ENCODE data around the gene CUEDC1.

The CUEDC1 gene

GRCh38 chr17:57955183-57955931 is at the start of gene CUEDC1:
Gene CUEDC1 (minus strand): TSS chr17:57955412. CDS start chr17:57885564, 69,848 bp downstream.
- DNase-seq = peak; percentile 87

GRCh38 chr17:58004060-58004459 is 48.8 kb upstream of the CUEDC1 start:
- no peak for DNase-seq

- no peak for DNase-seq
These were observed 47.8 kb upstream of the CUEDC1 start for GRCh38 chr17:58002973-58003372.

GRCh38 chr17:58002154-58002948 is 47.1 kb upstream of the CUEDC1 start:
- no peak for DNase-seq

GRCh38 chr17:58001461-58002124 is 46.4 kb upstream of the CUEDC1 start:
- no peak for DNase-seq

- no peak for DNase-seq
These were observed 44.3 kb upstream of the CUEDC1 start for GRCh38 chr17:57999496-58000017.

GRCh38 chr17:57999010-57999495 is 43.8 kb upstream of the CUEDC1 start:
- no peak for DNase-seq

- DNase-seq = no peak
These were observed 42.0 kb upstream of the CUEDC1 start for GRCh38 chr17:57997085-57997809.

GRCh38 chr17:57995076-57995956 is 40.1 kb upstream of the CUEDC1 start:
- peak; percentile 79 for DNase-seq

- DNase-seq = no peak
These were observed 39.2 kb upstream of the CUEDC1 start for GRCh38 chr17:57994436-57994835.

- DNase-seq = no peak
These were observed 38.5 kb upstream of the CUEDC1 start for GRCh38 chr17:57993471-57994365.

- no peak for DNase-seq
These were observed 36.3 kb upstream of the CUEDC1 start for GRCh38 chr17:57991537-57991936.

- no peak for DNase-seq
These were observed 34.8 kb upstream of the CUEDC1 start for GRCh38 chr17:57990037-57990436.

- peak; percentile 87 for DNase-seq
These were observed 33.4 kb upstream of the CUEDC1 start for GRCh38 chr17:57988301-57989250.

GRCh38 chr17:57987581-57988300 is 32.5 kb upstream of the CUEDC1 start, which contains the start of gene VEZF1:
Gene VEZF1 (minus strand): TSS chr17:57988254. CDS start chr17:57988111, 143 bp downstream.
- DNase-seq = peak; percentile 85

GRCh38 chr17:57986841-57987580 is 31.8 kb upstream of the CUEDC1 start:
- DNase-seq = peak; percentile 81

- DNase-seq = no peak
These were observed 30.4 kb upstream of the CUEDC1 start for GRCh38 chr17:57985675-57985974.
